Right lobe of liver (tissue), 4 donors: ENCODE results near the gene PAF1.

ENCODE experiments used
- CTCF ChIP-seq, 4 donors: fragments of 200-600 bp in 3 of 4; fragments of 450-650 bp in 1 of 4; IDR thresholded peaks; one replicate each; pipeline versions ENCODE4 v1.5.1 to v1.8.0; 2016 to 2022; ENCODE audit warnings: antibody characterized with exemption in 4 of 4, mild to moderate bottlenecking in 2 of 4
- POLR2A ChIP-seq: fragments of 450-650 bp; IDR thresholded peaks from one replicate; pipeline ENCODE4 v1.6.1; 2017; ENCODE audit warnings: antibody characterized with exemption, mild to moderate bottlenecking
- donor health status: DM: no; HTN: no; CAD: no.
- donor health status: DM: no; HTN: no; CAD: no.
- donor health status: DM: no; HTN: yes; CAD: no.

DNA sequence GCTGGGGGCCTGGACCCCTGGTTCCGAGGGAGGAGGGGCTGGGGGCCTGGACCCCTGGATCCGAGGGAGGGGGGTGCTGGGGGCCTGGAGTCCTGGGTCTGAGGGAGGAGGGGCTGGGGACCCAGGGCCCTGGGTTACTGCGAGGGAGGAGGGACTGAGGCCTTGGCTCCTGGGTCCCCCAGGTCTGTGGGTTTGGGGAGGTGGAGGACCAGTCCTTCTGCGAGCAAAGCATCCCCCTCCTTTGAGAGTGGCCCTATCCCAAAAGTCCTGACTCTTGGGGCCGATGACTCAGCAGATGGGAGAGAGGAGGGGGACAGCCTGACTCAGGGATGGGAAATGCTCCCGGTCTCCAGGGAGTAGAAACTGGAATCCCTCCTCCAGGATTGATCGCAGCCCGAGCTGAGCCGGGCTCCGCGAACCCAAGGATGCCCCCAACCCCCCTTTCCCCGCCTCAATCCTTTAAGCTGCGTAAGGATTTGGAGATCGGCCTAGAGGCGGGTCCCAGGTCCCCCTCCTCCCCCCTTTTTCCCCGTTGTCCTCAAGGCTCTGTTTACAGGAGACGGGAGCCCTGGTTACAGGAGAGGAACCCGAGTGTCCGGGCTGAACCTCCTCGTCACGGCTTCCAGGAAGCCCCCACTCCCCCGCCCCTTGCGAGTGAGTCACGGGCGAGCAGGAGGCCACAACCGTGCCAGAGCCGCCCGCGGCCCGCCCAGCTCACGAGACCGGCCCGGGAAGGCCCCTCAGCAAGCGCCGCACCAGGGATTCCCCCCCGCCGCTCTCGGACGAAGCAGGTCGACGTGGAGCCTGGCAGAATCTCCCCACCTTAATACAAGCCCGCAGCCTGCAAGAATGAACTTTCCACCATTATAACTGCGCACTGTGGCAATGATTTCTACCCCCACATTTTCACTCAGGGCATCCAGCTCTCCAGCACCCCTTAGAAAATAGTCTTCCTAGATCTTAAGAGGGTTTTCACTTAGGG is 12.7 kb upstream of the PAF1 start:
- TF ChIP-seq CTCF (IDR thresholded peaks at IDR 0.05) = no peak
- peak; percentile 53 for TF ChIP-seq POLR2A
